CD14-positive monocyte (primary cell): ENCODE data around the gene LARP4B. TPM values are rescaled to one million over a fixed set of nuclear protein-coding genes. Genes with fewer than 3 reads are reported as not detected.

Experiments
- DNase-seq, 3 donors: peaks; one replicate each; pipeline ENCODE4 v3.0.0-alpha.2; 2011 to 2022
- H2AFZ ChIP-seq: 2 replicates; pipeline ENCODE4 v1.6.0; 2012; ENCODE audit warnings: mild to moderate bottlenecking, low read depth, low read length, inconsistent platforms; ENCODE audit not compliant: insufficient read depth, poor library complexity, severe bottlenecking
- H3K27ac ChIP-seq, 2 donors: 1 replicate in 1 of 2; 2 replicates in 1 of 2; pipeline ENCODE4 v1.5.1; 2012 to 2013; ENCODE audit warnings: low read length in 2 of 2, control low read depth in 1 of 2, inconsistent platforms in 1 of 2, low read depth in 1 of 2, mild to moderate bottlenecking in 1 of 2
- H3K27me3 ChIP-seq, 2 donors: one replicate each; pipeline versions ENCODE4 v1.6.0 to v1.6.1; 2011 to 2013; ENCODE audit warnings: low read length in 2 of 2; ENCODE audit not compliant: control insufficient read depth in 2 of 2, insufficient read depth in 2 of 2
- H3K36me3 ChIP-seq, 2 donors: replicated peaks in 1 of 2; 1 replicate in 1 of 2; 2 replicates in 1 of 2; pipeline versions ENCODE4 v1.5.1 to v1.6.1; 2012 to 2013; ENCODE audit warnings: low read length in 2 of 2, control low read depth in 1 of 2, inconsistent platforms in 1 of 2, mild to moderate bottlenecking in 1 of 2; ENCODE audit not compliant: insufficient read depth in 2 of 2, control insufficient read depth in 1 of 2
- H3K4me1 ChIP-seq, 2 donors: 1 replicate in 1 of 2; 2 replicates in 1 of 2; pipeline versions ENCODE4 v1.5.1 to v1.6.1; 2012 to 2013; ENCODE audit warnings: low read length in 2 of 2, control low read depth in 1 of 2, inconsistent platforms in 1 of 2, mild to moderate bottlenecking in 1 of 2, moderate library complexity in 1 of 2; ENCODE audit not compliant: insufficient read depth in 2 of 2, control insufficient read depth in 1 of 2
- H3K4me2 ChIP-seq: replicated peaks from 2 replicates; pipeline ENCODE3; 2012; ENCODE audit warnings: low read length, moderate library complexity, mild to moderate bottlenecking; ENCODE audit not compliant: poor library complexity, severe bottlenecking; ENCODE audit errors: extremely low read depth
- H3K4me3 ChIP-seq, 3 experiments: fragments of 200-600 bp in 1 of 3; sonication (generic) in 1 of 3; replicated peaks in 1 of 3; 1 replicate in 2 of 3; 2 replicates in 1 of 3; pipeline ENCODE4 v1.5.1; 2011 to 2013; ENCODE audit warnings: low read length in 3 of 3, mild to moderate bottlenecking in 3 of 3, control low read depth in 2 of 3, low read depth in 2 of 3, inconsistent platforms in 1 of 3, moderate library complexity in 1 of 3
- H3K79me2 ChIP-seq: 2 replicates; pipeline ENCODE4 v1.6.0; 2012; ENCODE audit warnings: mild to moderate bottlenecking, control low read depth, inconsistent platforms, low read length, moderate library complexity; ENCODE audit not compliant: insufficient read depth
- H3K9ac ChIP-seq: 2 replicates; pipeline ENCODE4 v1.6.0; 2017; ENCODE audit warnings: low read length, mild to moderate bottlenecking; ENCODE audit not compliant: insufficient read depth, poor library complexity, severe bottlenecking
- H3K9me3 ChIP-seq, 2 donors: replicated peaks in 1 of 2; 1 replicate in 1 of 2; 2 replicates in 1 of 2; pipeline versions ENCODE4 v1.5.1 to v1.6.1; 2012 to 2013; ENCODE audit warnings: low read length in 2 of 2, control low read depth in 1 of 2; ENCODE audit not compliant: control insufficient read depth in 1 of 2, insufficient read depth in 1 of 2
- H4K20me1 ChIP-seq: 2 replicates; pipeline ENCODE4 v1.6.0; 2012; ENCODE audit warnings: mild to moderate bottlenecking, low read length, control low read depth, moderate library complexity; ENCODE audit not compliant: insufficient read depth
- H3K27ac Mint-ChIP-seq, 7 donors: one replicate each; pipeline ENCODE4 v1.8.0; 2020; ENCODE audit warnings: mild to moderate bottlenecking in 7 of 7, mixed read lengths in 7 of 7, moderate library complexity in 6 of 7, inconsistent platforms in 2 of 7
- H3K27me3 Mint-ChIP-seq, 3 donors: one replicate each; pipeline ENCODE4 v1.8.0; 2021 to 2022; ENCODE audit warnings: low read depth in 3 of 3, mild to moderate bottlenecking in 3 of 3, mixed read lengths in 3 of 3, moderate library complexity in 3 of 3, inconsistent platforms in 1 of 3
- H3K36me3 Mint-ChIP-seq, 2 donors: one replicate each; pipeline ENCODE4 v1.8.0; 2020; ENCODE audit warnings: mixed read lengths in 2 of 2, inconsistent platforms in 1 of 2, mild to moderate bottlenecking in 1 of 2
- H3K4me1 Mint-ChIP-seq: one replicate; pipeline ENCODE4 v1.8.0; 2020; ENCODE audit warnings: mild to moderate bottlenecking, mixed read lengths
- H3K4me3 Mint-ChIP-seq, 2 donors: one replicate each; pipeline ENCODE4 v1.8.0; 2020; ENCODE audit warnings: mild to moderate bottlenecking in 2 of 2, mixed read lengths in 2 of 2, moderate library complexity in 1 of 2
- H3K9me3 Mint-ChIP-seq, 7 donors: one replicate each; pipeline ENCODE4 v1.8.0; 2020 to 2022; ENCODE audit warnings: mixed read lengths in 7 of 7, mild to moderate bottlenecking in 6 of 7, moderate library complexity in 6 of 7, inconsistent platforms in 2 of 7
- WGBS: methylation state at CpG from one replicate; pipeline ENCODE4 v1.1.5; 2013; ENCODE audit warnings: missing lambda C conversion rate; ENCODE audit not compliant: insufficient coverage; 5-methylcytosine and 5-hydroxymethylcytosine counted together
- intact Hi-C, 2 donors: fragments of 100-400 bp; cut with micrococcal nuclease; formaldehyde crosslinking; loops; one replicate each; pipeline versions ENCODE4 v1.15.0 to v1.15.1; 2023
- polyA plus RNA-seq, 3 donors: library from polyadenylated mRNA; depleted of rRNA in 1 of 3; unstranded in 2 of 3; stranded (reverse) in 1 of 3; fragments of 300-500 nt in 2 of 3; fragments of >200 nt in 1 of 3; fragmentation: Illumina TruSeq in 2 of 3; gene quantifications; 1 replicate in 2 of 3; 2 replicates in 1 of 3; pipeline ENCODE4 v1.2.3, GENCODE V29; 2012 to 2021
- TF ChIP-seq, protein P1 (sequence below): fragments of 200-600 bp; IDR thresholded peaks from one replicate; pipeline ENCODE4 v1.8.0; 2022; ENCODE audit warnings: antibody characterized with exemption, mild to moderate bottlenecking

The LARP4B gene
- polyA plus RNA-seq, 3 donors, result 17.2 to 52.3 (median 33.0) TPM

DNA sequence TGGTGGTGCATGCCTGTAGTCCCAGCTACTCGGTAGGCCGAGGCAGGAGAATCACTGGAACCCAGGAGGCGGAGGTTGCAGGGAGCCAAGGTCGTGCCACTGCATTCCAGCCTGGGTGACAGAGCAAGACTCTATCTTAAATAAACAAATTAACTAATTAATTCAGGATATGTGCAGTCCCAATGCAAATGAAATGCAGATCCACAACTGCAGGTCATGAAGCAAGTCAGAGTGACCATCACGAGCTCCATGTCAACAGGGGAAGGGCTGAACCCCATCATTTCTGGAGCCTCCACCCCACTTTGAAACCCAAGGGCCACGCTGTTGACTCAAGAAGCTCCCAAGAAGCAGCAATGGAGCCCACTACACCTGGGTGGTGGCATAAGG is 115.4 kb downstream of the LARP4B start:
- Mint-ChIP-seq H3K36me3 (peaks cover 81 to 87% of the 10 kb centered on the region in 2 donors), H3K4me3 (no peak overlapping the region), H3K27ac (peak overlapping the region in 1 of 7 donors; percentile 16), H3K4me1 (peaks cover 14% of the 10 kb centered on the region), H3K9me3 (no peaks in the 10 kb centered on the region), H3K27me3 (peaks cover 0 to 1% (median 0%) of the 10 kb centered on the region in 3 donors)
- Histone ChIP-seq H3K79me2 (no peaks in the 10 kb centered on the region), H3K9me3 (no peaks in the 10 kb centered on the region), H2AFZ (no peak overlapping the region), H3K4me3 (no peak overlapping the region), H3K4me1 (peaks cover 0 to 6% of the 10 kb centered on the region in 2 donors), H3K9ac (no peak overlapping the region), H3K36me3 (peaks cover 86 to 98% of the 10 kb centered on the region in 2 donors), H3K27me3 (no peaks in the 10 kb centered on the region), H3K4me2 (no peak overlapping the region), H3K27ac (no peak overlapping the region), H4K20me1 (peaks cover 27% of the 10 kb centered on the region)
- 94% methylated on average over 2 of the region's 6 CpGs for WGBS
- TF ChIP-seq, protein P1, sequence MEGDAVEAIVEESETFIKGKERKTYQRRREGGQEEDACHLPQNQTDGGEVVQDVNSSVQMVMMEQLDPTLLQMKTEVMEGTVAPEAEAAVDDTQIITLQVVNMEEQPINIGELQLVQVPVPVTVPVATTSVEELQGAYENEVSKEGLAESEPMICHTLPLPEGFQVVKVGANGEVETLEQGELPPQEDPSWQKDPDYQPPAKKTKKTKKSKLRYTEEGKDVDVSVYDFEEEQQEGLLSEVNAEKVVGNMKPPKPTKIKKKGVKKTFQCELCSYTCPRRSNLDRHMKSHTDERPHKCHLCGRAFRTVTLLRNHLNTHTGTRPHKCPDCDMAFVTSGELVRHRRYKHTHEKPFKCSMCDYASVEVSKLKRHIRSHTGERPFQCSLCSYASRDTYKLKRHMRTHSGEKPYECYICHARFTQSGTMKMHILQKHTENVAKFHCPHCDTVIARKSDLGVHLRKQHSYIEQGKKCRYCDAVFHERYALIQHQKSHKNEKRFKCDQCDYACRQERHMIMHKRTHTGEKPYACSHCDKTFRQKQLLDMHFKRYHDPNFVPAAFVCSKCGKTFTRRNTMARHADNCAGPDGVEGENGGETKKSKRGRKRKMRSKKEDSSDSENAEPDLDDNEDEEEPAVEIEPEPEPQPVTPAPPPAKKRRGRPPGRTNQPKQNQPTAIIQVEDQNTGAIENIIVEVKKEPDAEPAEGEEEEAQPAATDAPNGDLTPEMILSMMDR, result no peak
- intact Hi-C loops, result no loop called here
- DNase-seq, result no peak

DNA sequence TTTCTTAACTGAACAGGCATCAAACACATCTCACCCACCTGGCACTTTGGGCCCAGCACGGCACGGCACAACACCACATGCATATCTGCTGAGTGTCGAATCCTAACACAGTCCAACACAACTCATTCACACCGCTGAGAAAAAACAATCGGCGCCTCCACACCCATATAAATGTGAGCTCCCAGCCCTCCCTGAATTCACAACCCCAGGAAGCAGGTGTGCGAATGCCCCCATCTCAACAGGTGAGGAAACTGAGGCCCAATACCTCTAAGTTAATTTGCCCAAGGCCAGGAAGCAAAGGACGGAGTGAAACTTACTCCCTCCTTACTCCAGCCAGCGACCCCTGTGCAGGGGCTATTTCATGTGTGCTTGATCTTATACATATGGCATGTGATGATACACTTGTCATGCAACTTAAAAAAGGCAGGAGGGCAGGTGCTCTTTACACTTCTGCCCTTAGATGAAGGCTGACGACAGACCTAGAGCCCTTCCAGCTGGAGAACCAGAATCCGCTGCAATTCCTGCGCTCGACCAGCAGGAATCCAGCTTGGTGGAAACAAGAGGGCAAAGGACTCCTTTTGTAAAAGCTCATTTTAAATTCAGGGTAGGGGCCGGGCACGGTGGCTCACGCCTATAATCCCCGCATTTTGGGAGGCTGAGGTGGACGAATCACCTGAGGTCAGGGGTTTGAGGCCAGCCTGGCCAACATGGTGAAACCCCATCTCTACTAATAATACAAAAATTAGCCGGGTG is 116.0 kb downstream of the LARP4B start:
- H3K36me3 Mint-ChIP-seq, result peaks cover 78 to 87% of the 10 kb centered on the region in 2 donors
- no peak overlapping the region for H3K9ac ChIP-seq

More for the DNA sequence above, 116.0 kb downstream of the LARP4B start:
- Histone ChIP-seq H4K20me1 (peaks cover 26% of the 10 kb centered on the region), H3K9me3 (no peaks in the 10 kb centered on the region), H3K27me3 (no peaks in the 10 kb centered on the region), H3K4me1 (peaks cover 0 to 6% of the 10 kb centered on the region in 2 donors), H3K79me2 (no peaks in the 10 kb centered on the region), H3K4me2 (no peak overlapping the region), H3K4me3 (no peak overlapping the region), H3K36me3 (peaks cover 81 to 98% of the 10 kb centered on the region in 2 donors), H2AFZ (no peak overlapping the region), H3K27ac (no peak overlapping the region)
- Mint-ChIP-seq H3K4me1 (peaks cover 14% of the 10 kb centered on the region), H3K27me3 (peaks cover 0 to 1% (median 0%) of the 10 kb centered on the region in 3 donors), H3K27ac (peak overlapping the region in 2 of 7 donors; percentile 55 to 59), H3K9me3 (no peaks in the 10 kb centered on the region), H3K4me3 (no peak overlapping the region)
- intact Hi-C loops, result no loop called here
- no peak for DNase-seq
- TF ChIP-seq, protein P1, result no peak
- WGBS, result 100% methylated on average over 8 of the region's 19 CpGs
